Stimulated activated CD4-positive, alpha-beta T cell treated with anti-CD3 and anti-CD28 coated beads, Interleukin-12 subunit alpha, Interleukin-12 subunit beta, amount 100 ng/mL, for 48 hours (primary cell): Measurements from ENCODE around the gene RAB11FIP4.

Source experiments
- DNase-seq, 3 donors: peaks; one replicate each; pipeline ENCODE4 v3.0.0-alpha.2; 2020; ENCODE audit warnings: low read depth in 2 of 3, low spot score in 1 of 3

The RAB11FIP4 gene

DNA sequence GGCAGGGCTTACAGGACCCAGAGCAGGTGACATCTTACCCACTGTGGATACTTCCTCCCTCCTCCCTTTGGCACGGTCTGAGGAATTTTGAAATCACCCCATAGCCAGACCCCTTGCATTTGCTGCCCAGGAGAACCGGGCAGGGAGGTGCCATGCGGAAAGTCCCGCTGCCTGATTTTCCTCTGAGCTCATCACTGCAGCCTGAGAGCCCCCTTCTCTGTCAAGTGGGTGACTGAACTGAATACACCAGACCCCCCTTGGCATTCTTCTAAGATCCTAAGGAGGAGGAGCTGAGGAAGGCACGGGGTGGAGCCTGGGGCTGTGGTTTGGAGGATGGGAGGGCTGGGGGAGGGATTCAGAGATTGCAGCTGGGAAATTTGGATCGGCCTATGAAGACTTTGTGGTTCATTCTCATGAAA, 173.4 kb downstream of the RAB11FIP4 start:
- DNase-seq, result no peak

DNA sequence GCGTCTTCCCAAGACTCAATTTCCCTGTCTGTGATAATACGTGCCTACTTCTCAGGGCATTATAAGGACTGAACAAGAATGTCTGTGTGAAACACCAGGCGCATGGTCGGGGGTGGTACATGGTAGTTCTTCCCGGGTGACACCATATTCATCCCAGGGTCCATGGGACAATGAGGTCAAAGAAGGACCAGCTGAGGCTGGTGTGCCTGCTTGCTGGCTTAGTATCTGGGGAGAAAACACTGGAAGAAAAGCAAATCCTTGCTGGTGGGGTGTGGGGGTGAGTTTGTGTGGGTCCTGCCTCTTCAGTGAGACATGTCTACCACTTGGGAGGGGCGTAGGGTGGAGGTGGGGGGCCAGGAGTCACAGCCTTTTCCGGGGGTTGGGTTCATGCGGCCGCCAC, 174.2 kb downstream of the RAB11FIP4 start:
- no peak for DNase-seq

DNA sequence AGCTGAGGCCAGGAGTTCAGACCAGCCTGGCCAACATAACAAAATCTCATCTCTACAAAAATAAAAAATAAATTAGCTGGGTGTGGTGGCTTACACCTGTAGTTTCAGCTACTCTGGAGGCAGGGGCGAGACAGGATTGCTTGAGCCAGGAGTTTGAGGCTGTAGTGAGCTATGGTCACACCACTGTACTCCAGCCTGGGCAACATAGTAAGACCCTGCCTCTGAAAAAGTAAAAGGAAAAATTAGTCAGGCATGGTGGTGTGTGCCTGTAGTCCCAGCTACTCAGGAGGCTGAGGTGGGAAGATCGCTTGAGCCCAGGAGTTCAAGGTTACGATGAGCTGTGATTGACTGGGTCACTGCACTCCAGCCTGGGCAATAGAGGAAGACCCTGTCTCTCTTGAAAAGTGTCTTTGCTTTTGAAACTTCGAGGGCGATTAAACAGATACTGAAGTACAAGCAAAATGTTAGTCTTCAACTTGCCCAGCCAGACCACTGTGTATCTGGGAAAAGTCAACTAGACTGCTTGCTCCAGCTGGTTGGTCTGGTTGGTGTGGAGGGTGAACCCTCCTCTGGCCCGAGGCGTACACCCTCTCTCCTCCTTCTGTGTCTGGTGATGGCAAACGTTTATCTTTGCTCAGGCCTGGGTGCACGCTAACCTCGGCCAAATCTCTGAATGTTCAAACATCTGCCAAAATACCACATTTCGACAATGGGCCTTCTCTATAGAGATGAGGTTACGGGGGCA, 174.9 kb downstream of the RAB11FIP4 start:
- DNase-seq, result no peak

DNA sequence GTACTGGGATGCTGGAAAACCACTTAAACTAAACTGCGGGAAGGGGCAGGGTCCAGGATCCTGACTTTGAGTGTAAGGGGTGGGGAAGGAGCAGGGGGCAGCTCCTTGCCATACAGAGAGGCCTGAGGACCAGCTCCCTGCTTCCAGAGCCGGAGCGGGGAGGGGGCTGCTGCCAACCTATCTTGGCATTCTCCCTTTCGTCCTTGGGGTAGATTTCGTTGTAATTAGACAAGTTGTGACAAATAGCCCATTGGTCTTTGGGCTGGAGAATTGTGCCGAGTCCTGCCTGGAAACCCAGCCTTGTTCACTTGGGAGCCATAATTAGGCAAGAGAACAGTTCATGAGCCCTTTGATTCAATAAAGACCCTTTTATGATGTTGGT, 175.5 kb downstream of the RAB11FIP4 start:
- DNase-seq, result no peak

DNA sequence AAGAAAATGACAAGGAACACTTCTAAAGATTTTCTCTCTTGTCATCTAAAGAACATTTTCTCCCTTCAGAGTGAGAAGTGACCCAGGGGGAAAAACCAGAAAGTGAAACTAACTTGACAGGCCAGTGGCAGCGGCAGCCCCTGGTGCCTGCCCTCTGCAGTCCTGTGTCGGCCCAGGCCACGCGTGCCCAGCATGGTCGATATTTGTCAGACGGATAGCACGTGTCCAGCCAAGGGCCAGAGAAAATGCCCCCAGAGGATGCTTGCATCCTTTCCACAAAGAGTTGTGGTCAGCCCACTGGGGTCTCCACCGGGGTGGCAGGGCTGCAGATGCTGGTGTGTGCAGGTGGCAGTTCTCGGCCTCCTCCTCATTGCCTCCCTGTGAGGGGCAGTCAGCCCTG, 176.6 kb downstream of the RAB11FIP4 start:
- DNase-seq, result no peak

DNA sequence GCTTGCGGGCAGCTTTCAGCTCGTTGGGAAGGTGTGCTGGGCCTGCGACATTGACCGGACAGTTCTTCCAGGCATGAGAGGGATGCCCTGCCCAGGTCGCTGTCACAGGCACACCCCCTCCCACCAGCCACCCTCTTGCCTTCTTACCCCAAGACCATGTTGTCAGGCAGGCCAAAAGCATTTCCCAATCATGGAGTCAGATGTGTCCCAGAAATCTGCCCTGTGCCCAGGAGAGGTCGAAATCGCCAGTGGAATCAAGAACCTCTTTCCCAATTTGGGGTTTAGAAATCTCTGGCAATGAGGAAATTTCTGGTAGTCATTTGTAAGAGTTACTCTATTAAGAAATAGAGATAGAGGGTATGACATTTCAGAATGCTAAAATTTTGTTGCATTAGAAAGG, 177.1 kb downstream of the RAB11FIP4 start:
- no peak for DNase-seq

DNA sequence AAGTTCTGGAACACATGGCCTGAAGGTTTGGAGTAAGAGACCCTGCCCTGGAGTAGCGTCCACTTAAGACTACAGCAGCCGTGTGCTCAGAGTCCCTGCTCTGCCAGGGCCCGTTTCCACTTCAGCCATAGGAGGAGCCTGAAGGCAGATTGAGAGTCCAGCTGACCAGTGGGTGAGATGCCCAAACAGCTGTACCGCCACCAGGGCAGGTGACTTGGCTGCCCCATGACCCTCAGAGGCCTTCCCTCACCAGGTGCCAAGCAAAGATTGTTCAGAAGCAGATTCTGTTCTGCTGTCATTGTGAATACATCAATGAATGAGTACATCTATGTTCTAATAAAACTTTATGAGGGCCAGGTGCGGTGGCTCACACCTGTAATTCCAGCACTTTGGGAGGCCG, 178.8 kb downstream of the RAB11FIP4 start:
- DNase-seq, result no peak

DNA sequence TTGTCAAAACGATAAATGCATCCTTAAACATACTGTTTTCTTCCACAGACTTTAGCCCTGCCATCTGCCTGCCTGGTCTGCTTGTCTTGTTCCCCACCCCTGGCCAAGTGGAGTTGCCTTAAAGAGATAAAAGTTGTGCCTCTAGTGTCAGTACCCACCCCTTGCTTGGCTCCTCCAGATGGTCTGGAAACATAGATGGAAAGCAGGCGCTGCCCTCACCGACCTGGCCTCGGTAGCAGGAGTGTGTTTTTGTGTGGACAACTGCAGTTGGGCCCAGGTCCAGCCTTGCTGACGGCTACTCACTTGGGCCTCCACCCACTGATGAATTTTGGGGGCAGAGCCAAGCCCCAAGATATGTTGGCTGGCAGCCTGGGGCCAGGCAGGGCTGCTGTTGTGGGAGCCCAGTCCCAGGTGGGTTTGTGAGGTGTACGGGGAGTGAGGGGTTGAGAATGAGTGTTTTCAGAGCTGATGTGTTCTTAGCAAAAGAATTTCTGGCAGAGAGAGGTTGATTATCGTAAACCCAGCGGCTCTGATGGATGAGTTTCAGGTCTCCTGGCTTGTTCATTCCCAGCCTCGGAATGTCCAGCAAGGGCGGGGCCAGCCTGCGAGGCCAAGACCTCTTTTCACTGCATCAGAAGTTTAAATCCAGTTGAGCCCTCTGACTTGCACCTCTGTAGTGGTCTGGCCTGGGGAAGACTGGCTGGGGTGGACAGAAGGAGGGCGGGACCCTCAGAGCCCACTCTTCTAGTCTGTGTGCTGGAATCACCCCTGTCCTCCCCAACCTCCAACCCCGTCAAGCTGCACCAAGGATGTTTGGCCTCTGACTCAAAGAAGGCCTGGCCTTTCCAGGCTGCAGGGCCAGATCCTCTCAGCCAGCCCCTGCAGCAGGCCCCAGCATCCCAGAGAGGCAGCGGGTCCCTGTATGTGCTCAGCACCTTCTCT, 179.7 kb downstream of the RAB11FIP4 start:
- DNase-seq, result no peak

DNA sequence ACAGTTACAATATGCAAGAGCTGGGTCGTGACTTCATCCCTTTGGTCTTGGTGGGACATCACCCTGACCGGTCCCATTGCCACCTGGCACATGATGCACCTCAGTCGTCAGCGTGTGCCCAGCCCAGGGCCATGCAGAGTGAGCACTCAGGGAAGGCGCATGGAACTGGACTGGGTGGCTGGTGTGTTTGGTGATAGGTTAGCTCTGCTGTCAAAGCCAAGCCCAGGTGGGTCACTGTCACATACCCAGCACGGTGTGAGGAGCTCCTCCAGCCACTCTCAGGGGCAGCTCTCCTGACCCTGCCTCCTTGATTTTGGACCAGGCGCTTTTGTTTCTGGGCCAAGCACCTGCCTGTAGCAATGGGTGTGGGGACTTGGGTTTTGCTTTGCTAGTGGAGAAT, 180.9 kb downstream of the RAB11FIP4 start:
- DNase-seq, result no peak

DNA sequence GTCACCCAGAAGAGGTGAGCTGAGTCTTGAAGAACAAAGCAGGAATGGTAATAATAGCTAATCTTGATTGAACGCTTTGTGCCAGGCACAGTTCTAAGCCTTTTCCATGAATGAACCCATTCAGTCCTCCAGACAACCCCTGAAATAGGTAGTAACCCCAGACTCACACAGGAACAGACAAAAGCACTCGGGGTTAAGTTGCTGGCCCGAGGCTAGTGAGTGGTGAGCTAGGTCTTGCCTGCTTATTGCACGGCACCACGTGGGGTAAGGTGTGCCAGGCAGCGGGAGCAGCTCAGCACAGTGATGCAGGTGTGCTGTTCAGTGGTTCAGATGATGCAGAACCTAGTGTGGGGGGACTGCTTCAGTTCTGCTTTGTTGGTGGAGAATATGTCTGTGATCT, 181.6 kb downstream of the RAB11FIP4 start:
- DNase-seq, result no peak

DNA sequence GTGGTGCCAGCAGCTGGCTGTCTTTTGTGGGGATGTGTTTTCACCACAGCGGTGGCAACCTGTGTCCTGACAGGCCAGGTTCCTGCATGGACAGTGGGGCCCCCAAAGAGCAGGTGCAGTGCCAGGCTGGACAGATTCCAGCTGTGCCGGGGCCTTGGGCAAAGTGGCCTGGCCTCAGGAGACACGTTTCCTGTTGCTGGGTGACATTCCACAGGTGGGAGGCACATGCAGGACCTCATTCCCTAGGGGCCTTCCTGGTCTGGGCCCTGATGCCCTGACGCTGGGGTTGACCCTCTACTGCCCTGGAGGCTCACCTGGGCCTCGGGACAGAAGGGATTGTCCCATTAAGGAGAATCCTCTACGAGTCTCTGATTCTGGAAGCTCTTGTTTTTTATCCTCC, 182.4 kb downstream of the RAB11FIP4 start:
- DNase-seq, result no peak

DNA sequence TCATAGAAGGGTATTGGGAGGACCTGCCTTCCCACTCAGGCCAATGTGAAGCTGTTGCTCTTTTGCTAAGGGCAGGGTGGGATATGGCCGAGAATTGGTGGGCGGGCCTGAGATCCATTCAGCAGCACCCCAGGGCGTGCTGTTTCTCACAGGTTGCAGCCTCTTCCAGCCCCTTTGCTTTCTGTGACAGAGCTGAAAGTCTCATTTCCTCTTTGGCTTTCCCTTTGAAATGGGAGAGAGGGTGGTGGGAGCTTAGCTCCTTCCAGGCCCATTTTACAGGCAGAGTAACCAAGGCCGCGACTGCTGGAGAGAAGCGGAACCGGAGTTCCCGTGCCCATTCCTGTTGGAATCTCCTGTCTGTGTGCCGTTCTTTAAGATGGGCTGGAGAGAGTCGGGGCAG, 183.0 kb downstream of the RAB11FIP4 start:
- DNase-seq, result no peak

DNA sequence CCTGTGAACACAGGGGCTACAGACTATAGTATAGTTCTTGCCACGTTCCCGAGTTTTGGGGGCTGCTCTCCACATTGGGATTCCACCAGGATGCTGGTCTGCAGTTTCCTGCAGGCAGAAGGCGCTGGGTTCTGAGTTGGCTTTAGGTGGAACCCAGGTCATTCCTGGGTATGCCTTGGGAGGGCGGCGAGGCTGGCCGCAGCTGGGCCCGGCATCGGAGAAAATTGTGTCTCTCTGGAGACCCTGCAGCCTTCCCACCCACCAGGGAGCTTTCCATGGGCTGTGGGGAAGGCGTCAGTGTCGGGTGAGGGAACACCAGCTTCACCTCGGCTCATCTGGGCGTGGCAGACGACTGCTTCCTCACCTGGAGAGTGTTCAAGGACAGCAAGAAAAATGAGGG, 183.6 kb downstream of the RAB11FIP4 start:
- DNase-seq, result no peak

DNA sequence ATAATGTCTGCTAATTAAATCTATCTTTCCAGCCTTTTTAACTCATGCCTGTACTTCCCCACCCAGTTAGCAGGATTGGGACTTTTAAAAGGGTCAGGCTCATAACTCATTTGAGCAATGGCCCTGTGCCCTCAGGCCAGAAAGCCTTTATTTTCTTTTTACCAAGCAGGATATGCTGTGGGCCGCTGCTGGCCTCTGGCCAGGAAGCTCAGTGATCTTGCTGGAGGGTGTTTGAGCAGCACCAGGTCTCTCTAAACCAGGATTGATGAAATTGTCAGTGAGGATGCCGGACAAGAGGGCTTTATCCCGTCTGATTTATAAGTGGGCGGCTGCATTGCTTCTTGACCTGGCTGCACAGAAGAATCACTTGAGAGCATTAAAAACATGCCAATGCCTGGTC, 187.8 kb downstream of the RAB11FIP4 start:
- DNase-seq, result no peak

DNA sequence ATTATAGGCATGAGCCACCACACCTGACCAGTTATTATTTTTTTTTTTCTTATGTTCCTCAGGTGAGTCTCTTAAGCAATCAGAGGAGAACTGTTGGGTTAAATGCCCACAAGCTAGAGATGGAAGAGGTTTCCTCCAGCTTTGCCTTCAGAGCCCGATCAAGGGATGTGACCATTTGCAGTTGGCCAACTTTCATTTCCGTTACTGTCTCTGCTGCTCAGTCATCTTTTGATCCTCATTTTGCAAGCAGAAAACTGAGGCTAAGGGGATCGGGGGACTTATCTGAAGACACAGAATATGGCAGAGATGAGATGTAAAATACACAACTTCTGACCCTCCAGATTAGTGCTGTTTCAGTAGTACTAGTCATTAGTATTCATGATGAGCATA, 188.8 kb downstream of the RAB11FIP4 start:
- no peak for DNase-seq

DNA sequence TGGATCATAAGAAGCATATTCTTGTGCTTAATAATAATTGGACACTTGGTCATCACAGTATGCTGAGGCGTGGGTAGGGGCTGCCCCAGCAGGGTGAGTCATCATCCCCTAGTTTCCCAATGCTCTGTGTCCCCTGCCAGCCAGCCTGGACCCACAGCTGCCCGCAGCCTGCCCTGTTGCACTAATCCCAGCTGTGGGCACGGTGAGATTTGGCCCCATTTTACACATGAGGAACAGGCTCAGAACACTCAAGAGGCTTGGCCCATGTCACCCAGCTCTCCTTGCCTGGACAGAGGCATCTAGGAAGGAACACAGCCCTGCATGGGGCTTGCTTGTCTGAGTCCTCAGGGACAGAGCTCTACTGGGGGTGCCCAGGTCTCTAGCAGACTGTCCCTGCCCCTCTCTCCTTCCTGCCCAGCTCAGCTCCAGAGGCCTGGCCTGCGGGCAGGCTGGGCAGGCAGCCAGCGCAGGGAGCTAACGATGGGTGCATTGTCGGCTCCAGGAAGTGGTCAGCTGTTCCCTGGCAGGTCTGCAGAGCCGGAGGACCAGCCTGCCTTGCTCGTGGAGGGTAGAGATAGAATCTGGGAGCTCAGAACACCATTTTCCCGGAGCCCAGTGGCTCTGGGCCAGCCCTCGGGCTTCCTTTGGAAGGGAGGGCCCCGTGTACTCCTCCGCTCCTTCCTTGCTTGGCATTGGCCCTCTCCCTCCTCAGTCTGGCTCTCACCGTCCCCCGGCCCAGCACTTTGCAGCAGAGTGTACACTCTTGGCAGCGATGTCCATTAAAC, 189.4 kb downstream of the RAB11FIP4 start:
- no peak for DNase-seq

DNA sequence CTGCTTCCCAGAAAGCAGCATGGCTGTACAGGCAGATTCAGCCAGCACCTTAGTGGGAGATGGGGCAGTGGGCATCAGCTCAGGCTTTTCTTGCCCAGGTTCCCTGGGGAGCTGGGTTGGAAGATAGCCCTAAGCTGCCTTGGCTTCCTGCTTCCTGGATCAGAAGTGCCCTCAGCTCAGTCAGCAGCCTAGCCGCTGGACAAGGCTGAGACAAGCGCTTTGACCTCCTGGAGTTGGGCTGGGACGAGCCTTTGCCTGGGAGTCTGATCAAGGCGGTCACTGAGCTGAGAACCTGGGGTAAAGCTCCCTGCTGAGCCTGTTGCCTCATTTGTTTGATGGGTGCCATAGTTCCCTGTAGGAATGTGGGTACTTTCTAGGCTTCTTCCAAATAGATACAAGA, 190.0 kb downstream of the RAB11FIP4 start:
- no peak for DNase-seq

DNA sequence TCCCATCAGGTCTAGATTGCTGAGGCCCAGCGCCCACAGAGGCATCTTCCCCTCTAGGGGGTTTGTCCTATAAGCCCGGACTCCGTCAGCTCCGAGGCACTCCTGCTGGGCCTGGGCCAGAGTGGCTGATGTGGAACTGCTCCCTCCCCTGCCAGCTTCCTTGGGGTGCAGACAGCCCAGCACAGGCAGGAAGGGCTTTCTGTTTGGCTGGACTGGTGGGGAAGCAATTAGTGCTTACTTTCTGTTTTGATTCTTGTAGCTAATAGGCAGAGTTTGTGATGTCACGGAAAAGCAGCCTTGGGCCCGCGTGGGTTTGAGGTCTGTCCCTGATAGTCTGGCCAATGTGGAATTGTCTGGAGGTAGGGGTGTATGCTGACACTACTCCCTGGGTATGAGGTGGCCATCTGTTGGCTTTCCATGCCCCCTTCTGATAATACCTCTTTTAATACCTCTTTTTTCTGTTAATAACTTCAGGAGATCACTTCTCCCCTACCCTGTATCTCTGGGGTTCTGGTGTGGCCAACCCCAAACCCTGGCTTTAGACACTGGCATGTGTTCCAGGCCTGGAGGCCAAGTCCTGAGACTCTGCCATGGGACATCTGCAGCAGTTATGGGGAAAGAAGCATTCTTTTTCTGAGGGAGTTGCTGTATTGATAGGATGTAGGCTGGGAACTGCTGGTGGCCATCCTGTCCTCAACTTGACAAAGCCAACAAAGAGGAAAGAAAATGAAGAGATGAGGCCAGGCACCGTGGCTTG, 190.9 kb downstream of the RAB11FIP4 start:
- DNase-seq, result no peak

DNA sequence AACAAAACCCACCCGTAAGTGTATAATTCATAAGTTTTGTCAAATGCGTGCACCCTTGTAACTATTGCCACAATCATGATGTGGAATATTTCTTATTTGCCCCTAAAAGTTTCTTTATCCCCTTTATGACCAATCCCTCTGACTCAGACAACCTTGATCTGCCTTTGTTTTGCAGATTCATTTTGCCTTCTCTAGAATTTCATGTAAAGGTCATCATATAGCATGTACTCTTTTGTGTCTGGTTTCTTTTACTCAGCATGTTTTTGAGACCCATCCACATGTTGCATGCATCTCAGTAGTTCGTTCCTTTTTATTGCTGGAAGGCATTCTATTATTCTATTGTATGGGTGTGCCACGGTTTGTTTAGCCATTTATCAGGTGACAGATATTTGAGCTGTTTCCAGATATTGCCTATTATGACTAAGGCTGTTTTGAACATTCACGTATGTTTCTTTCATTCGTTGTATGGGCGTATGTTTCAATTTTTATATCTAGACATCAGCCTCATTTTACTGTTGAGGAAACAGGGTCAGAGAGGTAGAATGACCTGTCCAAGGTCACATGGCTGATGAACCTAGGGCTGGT, 192.4 kb downstream of the RAB11FIP4 start:
- no peak for DNase-seq

DNA sequence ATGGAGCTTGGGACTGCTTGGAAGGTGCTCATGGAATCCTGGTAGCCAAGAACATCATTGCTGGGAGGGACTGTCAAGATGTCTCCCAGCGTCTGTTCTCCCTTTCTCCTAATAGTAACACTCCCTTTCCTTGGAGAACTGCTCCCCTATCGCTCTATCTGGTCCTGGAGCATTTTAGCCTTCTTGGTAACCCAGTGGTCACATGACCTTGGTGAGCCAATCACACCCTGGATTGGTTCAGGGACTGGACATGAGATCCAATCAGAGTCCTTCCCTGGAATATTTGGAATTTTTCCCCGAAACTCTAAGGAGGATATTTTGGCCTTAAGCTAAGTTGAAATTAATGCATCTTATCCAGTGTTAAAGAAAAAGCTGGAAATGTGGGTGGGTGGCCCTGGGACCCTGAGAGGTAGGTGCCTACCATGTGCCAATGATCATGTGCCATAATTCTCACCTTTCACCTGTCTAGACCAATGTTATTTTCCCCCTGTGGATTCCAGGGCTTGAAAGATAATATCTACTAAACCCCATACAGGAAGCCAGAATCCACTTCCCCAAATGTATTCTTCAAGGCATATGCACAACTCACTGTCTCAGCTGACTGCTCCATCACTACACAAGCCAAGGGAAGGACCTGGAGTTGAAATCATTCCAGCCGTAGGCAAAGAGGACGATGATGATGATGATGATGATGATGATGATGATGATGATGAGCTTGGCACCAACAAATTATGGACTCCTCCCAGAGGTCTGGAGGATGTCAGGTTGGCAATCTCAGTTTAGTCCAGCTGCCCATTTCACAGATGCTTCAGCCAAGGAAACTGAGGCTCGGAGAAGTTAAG, 193.2 kb downstream of the RAB11FIP4 start:
- DNase-seq, result no peak
